Measurements from ENCODE around the gene OMP. TPM values are rescaled to one million over a fixed set of nuclear protein-coding genes. Genes with fewer than 3 reads are reported as not detected.
A peak's percentile ranks its signal among the peaks of the same experiment; 100 is the strongest.

Gene OMP
- total and polyA plus RNA-seq, 2 of the 13 experiments (the other 11 are each of a cell fraction or from before 2014, with no cell fraction given) = not detected

- TF ChIP-seq TRAFD1 (CRISPR knock-in tag; IDR thresholded peaks at IDR 0.05; ENCODE audit: borderline replicate concordance) = peak; percentile 69; the same call in 1 of the 2 replicates
- TF ChIP-seq PTBP1 (IDR thresholded peaks at IDR 0.05; ENCODE audit: low read depth, low read length, poor library complexity, severe bottlenecking) = no peak
- TF ChIP-seq CREB1 (IDR thresholded peaks at IDR 0.05) = no peak
- no peak for TF ChIP-seq CREB1 (CRISPR knock-in tag; IDR thresholded peaks at IDR 0.05)
- 0 out of 2 replicates have a peak, but pooled peaks have one; percentile 53 for TF ChIP-seq MXD1 (CRISPR knock-in tag; IDR thresholded peaks at IDR 0.05)
- 0 out of 2 replicates have a peak, but pooled peaks have one; percentile 60 for TF ChIP-seq ZNF556 (CRISPR knock-in tag; IDR thresholded peaks at IDR 0.05; ENCODE audit: borderline replicate concordance)
- peak; percentile 88 for TF ChIP-seq PHF21A (CRISPR knock-in tag; IDR thresholded peaks at IDR 0.05)
- TF ChIP-seq ZHX1 (CRISPR knock-in tag; IDR thresholded peaks at IDR 0.05; ENCODE audit: low read depth) = peak; percentile 76; the same call in 1 of the 2 replicates
- TF ChIP-seq IKZF5 (CRISPR knock-in tag; IDR thresholded peaks at IDR 0.05) = peak; percentile 76; the same call in 1 of the 2 replicates
- peak; percentile 82; the same call in 1 of the 2 replicates for TF ChIP-seq ZNF614 (CRISPR knock-in tag; IDR thresholded peaks at IDR 0.05; ENCODE audit: borderline replicate concordance)
- TF ChIP-seq ZNF574 (CRISPR knock-in tag; IDR thresholded peaks at IDR 0.05) = peak; percentile 42; the same call in 1 of the 2 replicates
- TF ChIP-seq ZNF331 (CRISPR knock-in tag; IDR thresholded peaks at IDR 0.05) = peak; percentile 59; the same call in 1 of the 2 replicates
- 0 out of 2 replicates have a peak, but pooled peaks have one; percentile 34 for TF ChIP-seq CAMTA2 (CRISPR knock-in tag; IDR thresholded peaks at IDR 0.05; ENCODE audit: borderline replicate concordance)
- TF ChIP-seq KDM5B (CRISPR knock-in tag; IDR thresholded peaks at IDR 0.05; ENCODE audit: borderline replicate concordance) = peak; percentile 60; the same call in 1 of the 2 replicates
- no peak for TF ChIP-seq CREBL2 (CRISPR knock-in tag; IDR thresholded peaks at IDR 0.05; ENCODE audit: borderline replicate concordance)
- 0 out of 2 replicates have a peak, but pooled peaks have one; percentile 19 for TF ChIP-seq KAT8 (CRISPR knock-in tag; IDR thresholded peaks at IDR 0.05)
- 0 out of 2 replicates have a peak, but pooled peaks have one; percentile 13 for TF ChIP-seq GABPB1 (CRISPR knock-in tag; IDR thresholded peaks at IDR 0.05)
- peak; percentile 29; the same call in 1 of the 2 replicates for TF ChIP-seq YEATS2 (CRISPR knock-in tag; IDR thresholded peaks at IDR 0.05; ENCODE audit: borderline replicate concordance)
- no peak for TF ChIP-seq ONECUT2 (CRISPR knock-in tag; IDR thresholded peaks at IDR 0.05)
Measured at GRCh38 chr11:77130763-77131513, 28.3 kb downstream of the OMP start (continued).

Measured in HepG2 (cell line).